Sigmoid colon (tissue), 3 donors: ENCODE measurements around the gene LYPD3.

Experiments used
- POLR2A ChIP-seq, 2 donors: fragments of 450-650 bp; IDR thresholded peaks; one replicate each; pipeline ENCODE4 v1.6.1; 2016; ENCODE audit warnings: antibody characterized with exemption in 2 of 2, mild to moderate bottlenecking in 2 of 2, moderate library complexity in 2 of 2
- TF ChIP-seq, protein P1 (sequence below), 4 experiments: fragments of 450-650 bp in 3 of 4; fragments of 200-600 bp in 1 of 4; IDR thresholded peaks; one replicate each; pipeline ENCODE4 v1.5.1; 2016 to 2019; ENCODE audit warnings: antibody characterized with exemption in 4 of 4, mild to moderate bottlenecking in 3 of 4, moderate library complexity in 2 of 4

DNA sequence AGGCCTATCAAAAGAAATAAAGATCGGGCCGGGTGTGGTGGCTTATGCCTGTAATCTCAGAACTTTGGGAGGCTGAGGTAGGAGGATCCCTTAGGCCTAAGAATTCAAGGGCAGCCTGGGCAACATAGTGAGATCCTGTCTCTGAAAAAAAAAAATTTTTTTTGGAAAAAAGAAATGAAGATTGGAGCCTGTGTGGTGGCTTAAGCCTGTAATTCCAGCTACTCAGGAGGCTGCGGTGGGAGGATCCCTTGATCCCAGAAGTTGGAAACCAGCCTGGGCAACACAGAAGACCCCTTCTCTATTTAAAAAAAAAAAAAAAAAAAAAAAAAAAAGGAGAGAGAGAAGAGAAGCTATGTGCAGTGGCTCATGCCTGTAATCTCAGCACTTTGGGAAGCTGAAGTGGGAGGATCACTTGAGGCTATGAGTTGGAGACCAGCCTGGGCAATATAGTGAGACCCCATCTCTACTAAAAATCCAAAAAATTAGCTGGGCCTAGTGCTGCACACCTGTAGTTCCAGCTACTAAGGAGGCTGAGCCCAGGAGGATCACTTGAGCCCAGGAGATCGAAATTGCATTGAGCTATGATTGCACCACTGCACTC lies 14.7 kb upstream of the LYPD3 start:
- TF ChIP-seq, protein P1, sequence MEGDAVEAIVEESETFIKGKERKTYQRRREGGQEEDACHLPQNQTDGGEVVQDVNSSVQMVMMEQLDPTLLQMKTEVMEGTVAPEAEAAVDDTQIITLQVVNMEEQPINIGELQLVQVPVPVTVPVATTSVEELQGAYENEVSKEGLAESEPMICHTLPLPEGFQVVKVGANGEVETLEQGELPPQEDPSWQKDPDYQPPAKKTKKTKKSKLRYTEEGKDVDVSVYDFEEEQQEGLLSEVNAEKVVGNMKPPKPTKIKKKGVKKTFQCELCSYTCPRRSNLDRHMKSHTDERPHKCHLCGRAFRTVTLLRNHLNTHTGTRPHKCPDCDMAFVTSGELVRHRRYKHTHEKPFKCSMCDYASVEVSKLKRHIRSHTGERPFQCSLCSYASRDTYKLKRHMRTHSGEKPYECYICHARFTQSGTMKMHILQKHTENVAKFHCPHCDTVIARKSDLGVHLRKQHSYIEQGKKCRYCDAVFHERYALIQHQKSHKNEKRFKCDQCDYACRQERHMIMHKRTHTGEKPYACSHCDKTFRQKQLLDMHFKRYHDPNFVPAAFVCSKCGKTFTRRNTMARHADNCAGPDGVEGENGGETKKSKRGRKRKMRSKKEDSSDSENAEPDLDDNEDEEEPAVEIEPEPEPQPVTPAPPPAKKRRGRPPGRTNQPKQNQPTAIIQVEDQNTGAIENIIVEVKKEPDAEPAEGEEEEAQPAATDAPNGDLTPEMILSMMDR (IDR thresholded peaks at IDR 0.05), result no peak
- TF ChIP-seq POLR2A (IDR thresholded peaks at IDR 0.05), result no peak
